ENCODE results near the gene EIF2AK2.
"Not testable (repeated sequence)": the region's sequence is repeated elsewhere in the genome, so short reads cannot be mapped to it uniquely, and the experiment has no call there.

EIF2AK2 gene

GRCh38 chr2:37156857-37157714 lies at the start of gene EIF2AK2:
Gene EIF2AK2, minus strand, starts transcription at chr2:37156980. Its CDS starts 9,174 bp downstream, at chr2:37147806.
- TF ChIP-seq EZH2phosphoT487 (IDR thresholded peaks at IDR 0.05; ENCODE audit: borderline replicate concordance) (no peak), CTCF (conservative IDR thresholded peaks at IDR 0.05; ENCODE audit: low read length) (no peak)
- H3K27me3 ChIP-seq (ENCODE audit: insufficient read depth, low read length, poor library complexity, severe bottlenecking), result no peaks in the 10 kb centered on the region
- 0 out of 2 replicates have a peak, but pooled peaks cover 3% of the 10 kb centered on the region for H3K36me3 ChIP-seq (ENCODE audit: insufficient read depth, low read length)
- H3K4me2 ChIP-seq (ENCODE audit: low read depth, low read length, poor library complexity, severe bottlenecking), result peak within 1 kb of the TSS; percentile 99
- H3K79me2 ChIP-seq (ENCODE audit: insufficient read depth, low read length), result peaks cover 48% of the 10 kb centered on the region
- H3K4me1 ChIP-seq (ENCODE audit: insufficient read depth, low read length, poor library complexity, severe bottlenecking), result peaks cover 25% of the 10 kb centered on the region
- H3K9ac ChIP-seq (ENCODE audit: low read depth, low read length, poor library complexity, severe bottlenecking), result peak within 1 kb of the TSS; percentile 96
- no peaks in the 10 kb centered on the region for H3F3A ChIP-seq (ENCODE audit: low read depth)
- H2AFZ ChIP-seq (ENCODE audit: low read length), result peak within 1 kb of the TSS; percentile 95
- H3K9me3 ChIP-seq (ENCODE audit: insufficient read depth, low read depth, low read length), result no peaks in the 10 kb centered on the region
- H3K9me2 ChIP-seq (replicated peaks; ENCODE audit: low read depth, low read length), result no peaks in the 10 kb centered on the region
- peak within 1 kb of the TSS; percentile 86 for H3K4me3 ChIP-seq (ENCODE audit: low read length, poor library complexity, severe bottlenecking)
- H4K20me1 ChIP-seq (ENCODE audit: insufficient read depth, low read length, poor library complexity, severe bottlenecking), result peaks cover 10% of the 10 kb centered on the region

GRCh38 chr2:37205689-37206341 lies 49.0 kb upstream of the EIF2AK2 start:
- H4K20me1 ChIP-seq (ENCODE audit: insufficient read depth, low read length, poor library complexity, severe bottlenecking), result peaks cover 22% of the 10 kb centered on the region
- H3K27me3 ChIP-seq (ENCODE audit: insufficient read depth, low read length, poor library complexity, severe bottlenecking), result no peaks in the 10 kb centered on the region
- peaks cover 13% of the 10 kb centered on the region for H3K4me1 ChIP-seq (ENCODE audit: insufficient read depth, low read length, poor library complexity, severe bottlenecking)
- H3K9ac ChIP-seq (ENCODE audit: low read depth, low read length, poor library complexity, severe bottlenecking), result no peak overlapping the region
- H3K4me2 ChIP-seq (ENCODE audit: low read depth, low read length, poor library complexity, severe bottlenecking), result no peak overlapping the region
- H3K4me3 ChIP-seq (ENCODE audit: low read length, poor library complexity, severe bottlenecking), result no peak overlapping the region
- H3K9me3 ChIP-seq (ENCODE audit: insufficient read depth, low read depth, low read length), result peaks cover 15% of the 10 kb centered on the region
- TF ChIP-seq EZH2phosphoT487 (IDR thresholded peaks at IDR 0.05; ENCODE audit: borderline replicate concordance) (no peak), CTCF (conservative IDR thresholded peaks at IDR 0.05; ENCODE audit: low read length) (no peak)
- H2AFZ ChIP-seq (ENCODE audit: low read length), result no peak overlapping the region
- peaks cover 65% of the 10 kb centered on the region for H3K79me2 ChIP-seq (ENCODE audit: insufficient read depth, low read length)
- H3F3A ChIP-seq (ENCODE audit: low read depth), result peaks cover 10% of the 10 kb centered on the region; the same call in 1 of the 2 replicates
- H3K9me2 ChIP-seq (replicated peaks; ENCODE audit: low read depth, low read length), result no peaks in the 10 kb centered on the region
- H3K36me3 ChIP-seq (ENCODE audit: insufficient read depth, low read length), result peaks cover 98% of the 10 kb centered on the region

DNA sequence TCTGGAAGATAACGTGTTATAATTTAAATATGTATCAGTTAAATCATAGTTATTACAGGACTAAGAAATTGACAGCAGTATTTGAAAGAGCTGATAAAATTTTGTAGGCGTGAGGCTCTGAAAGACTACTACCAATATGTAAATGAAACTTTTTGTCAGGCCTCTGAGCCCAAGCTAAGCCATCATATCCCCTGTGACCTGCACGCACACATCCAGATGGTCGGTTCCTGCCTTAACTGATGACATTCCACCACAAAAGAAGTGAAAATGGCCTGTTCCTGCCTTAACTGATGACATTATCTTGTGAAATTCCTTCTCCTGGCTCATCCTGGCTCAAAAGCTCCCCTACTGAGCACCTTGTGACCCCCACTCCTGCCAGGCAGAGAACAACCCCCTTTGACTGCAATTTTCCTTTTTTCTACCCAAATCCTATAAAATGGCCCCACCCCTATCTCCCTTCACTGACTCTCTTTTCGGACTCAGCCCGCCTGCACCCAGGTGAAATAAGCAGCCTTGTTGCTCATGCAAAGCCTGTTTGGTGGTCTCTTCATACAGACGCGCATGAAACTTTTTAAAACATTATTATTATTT lies 48.4 kb upstream of the EIF2AK2 start:
- H3K9me3 ChIP-seq (ENCODE audit: insufficient read depth, low read depth, low read length), result peaks cover 15% of the 10 kb centered on the region

More for the DNA sequence above, 48.4 kb upstream of the EIF2AK2 start:
- not testable (repeated sequence) for H3K27me3 ChIP-seq (ENCODE audit: insufficient read depth, low read length, poor library complexity, severe bottlenecking); H2AFZ ChIP-seq (ENCODE audit: low read length); H3K4me3 ChIP-seq (ENCODE audit: low read length, poor library complexity, severe bottlenecking); H3K9ac ChIP-seq (ENCODE audit: low read depth, low read length, poor library complexity, severe bottlenecking); H3K4me2 ChIP-seq (ENCODE audit: low read depth, low read length, poor library complexity, severe bottlenecking); H3K9me2 ChIP-seq (replicated peaks; ENCODE audit: low read depth, low read length)
- Histone ChIP-seq H4K20me1 (ENCODE audit: insufficient read depth, low read length, poor library complexity, severe bottlenecking) (peaks cover 27% of the 10 kb centered on the region), H3F3A (ENCODE audit: low read depth) (peaks cover 10% of the 10 kb centered on the region; the same call in 1 of the 2 replicates), H3K79me2 (ENCODE audit: insufficient read depth, low read length) (peaks cover 72% of the 10 kb centered on the region), H3K36me3 (ENCODE audit: insufficient read depth, low read length) (peaks cover 98% of the 10 kb centered on the region), H3K4me1 (ENCODE audit: insufficient read depth, low read length, poor library complexity, severe bottlenecking) (peaks cover 13% of the 10 kb centered on the region)
